NCI-H1930 (cell line): ENCODE measurements around the gene BCOR.

ENCODE experiments used
- DNase-seq, 2 experiments: peaks; one replicate each; lab custom pipeline; 2025; lab: John Stamatoyannopoulos, UW

The BCOR gene

DNA sequence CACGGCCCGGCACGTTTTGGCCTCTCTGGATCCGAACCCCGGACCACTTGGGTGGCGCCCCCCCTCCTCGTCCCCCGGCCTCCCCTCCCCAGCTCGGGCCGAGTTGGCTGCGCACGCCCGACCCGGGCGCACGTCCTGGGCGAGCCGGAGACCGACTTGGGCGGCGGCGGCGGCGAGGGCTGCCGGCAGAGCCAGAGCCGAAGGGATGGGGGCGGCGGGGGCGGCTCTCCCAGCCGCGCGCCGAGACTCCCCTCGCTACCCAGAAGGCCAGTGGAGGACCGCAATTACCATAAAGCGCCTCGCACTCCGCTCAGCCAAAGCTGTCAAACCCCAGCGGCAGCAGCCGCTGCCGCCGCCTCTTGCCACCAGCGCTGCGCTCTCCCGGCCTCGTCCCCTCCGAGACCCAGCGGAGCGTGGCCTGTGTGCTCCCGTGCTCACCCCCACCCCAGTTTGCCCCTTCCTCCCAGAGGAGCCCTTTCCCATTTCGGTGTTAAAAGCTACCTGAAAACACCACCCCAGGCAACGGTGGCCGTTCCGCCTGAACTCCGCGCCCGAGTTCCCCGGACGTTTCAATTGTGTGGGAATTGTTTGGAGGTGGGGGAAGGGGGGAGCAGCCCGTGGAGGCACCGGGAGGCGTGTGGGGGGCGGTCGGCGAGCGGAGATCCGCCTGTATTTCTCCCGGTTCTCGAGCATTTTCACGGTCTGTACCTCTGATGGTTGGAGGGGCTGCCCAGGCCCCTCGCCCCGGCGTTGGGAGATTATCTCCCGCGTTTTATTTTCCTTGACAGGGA, 701 bp upstream of the BCOR start:
- DNase-seq, result peak; percentile 29 to 55

- DNase-seq, result no peak
These were observed 636 bp downstream of the BCOR start for GRCh38 chrX:40097141-40097503.

- DNase-seq, result no peak
These were observed 1.2 kb downstream of the BCOR start for GRCh38 chrX:40096395-40097091.

- no peak for DNase-seq
These were observed 2.0 kb downstream of the BCOR start for GRCh38 chrX:40095583-40096394.

- DNase-seq, result no peak
These were observed 2.7 kb downstream of the BCOR start for GRCh38 chrX:40094900-40095582.

DNA sequence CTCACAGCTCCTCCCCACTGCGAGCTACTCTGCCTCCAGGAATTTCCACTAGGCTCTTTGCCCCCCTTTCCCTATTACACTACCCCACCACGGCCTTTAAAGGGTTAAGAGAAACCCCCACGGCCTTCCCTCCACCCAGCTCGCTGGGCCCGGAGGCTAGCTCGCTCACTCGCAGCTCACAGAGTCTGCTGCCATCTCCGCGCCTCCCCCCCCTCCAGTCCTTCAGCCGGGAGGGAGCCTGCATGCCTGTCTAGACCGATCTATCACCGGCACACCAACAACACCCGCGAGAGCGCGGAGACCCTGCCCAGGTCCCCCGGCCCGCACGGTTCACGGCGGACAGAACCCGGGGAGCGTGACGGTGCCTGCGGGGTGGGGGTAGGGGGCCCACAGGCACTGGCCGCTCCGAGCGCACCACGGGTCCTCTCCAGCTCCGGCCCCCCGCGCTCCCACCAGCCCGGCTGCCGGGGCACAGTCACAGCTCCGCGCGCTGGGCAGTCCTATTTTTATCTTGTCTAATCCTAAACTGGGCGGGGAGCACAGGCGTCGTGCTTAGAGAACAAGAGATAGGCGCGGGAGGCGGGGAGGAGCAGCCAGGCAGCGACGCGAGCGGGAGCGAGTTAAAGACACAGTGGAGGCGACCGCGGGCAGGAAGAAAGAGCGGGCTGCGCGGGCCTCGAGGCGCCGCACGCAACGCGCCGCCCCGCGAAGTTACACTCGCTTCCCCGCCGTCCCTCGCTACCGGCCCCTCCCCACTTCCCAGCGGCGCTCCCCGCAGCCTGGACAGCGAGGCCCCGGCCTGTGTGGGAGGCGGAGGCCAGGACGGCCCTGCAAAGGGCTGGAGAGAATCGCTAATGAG, 3.5 kb downstream of the BCOR start:
- no peak for DNase-seq

GRCh38 chrX:40093586-40093985, 4.2 kb downstream of the BCOR start:
- no peak for DNase-seq

DNA sequence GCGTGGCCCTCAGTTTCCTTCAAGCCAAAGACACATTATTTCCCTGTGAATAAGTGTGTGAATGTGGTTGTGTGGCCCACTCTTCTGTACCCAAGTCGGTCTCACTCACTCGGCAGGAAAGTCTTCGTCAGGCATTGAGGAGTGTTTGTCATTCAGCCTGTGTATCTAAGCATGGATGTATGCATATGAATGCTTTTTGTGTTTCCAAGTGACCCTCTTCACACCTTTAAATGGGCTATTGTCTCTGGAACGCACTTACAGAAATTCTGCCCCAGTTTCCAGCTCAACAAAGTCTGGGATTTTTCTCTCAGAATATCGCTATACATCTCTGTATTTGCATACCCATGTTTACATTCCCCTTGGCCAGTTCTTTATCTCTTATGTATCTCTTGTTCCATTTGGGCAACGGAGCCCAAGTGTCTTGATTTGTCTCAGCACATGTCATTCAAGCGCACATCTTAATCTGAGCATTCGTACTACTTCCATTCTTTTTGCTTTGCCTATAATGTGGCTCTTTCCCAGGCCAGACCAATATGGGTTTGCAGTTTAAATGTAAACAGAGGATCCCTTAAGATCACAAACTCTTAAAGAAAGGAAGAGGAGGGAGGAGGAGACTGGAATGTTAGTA, 4.8 kb downstream of the BCOR start:
- no peak for DNase-seq

GRCh38 chrX:40091691-40092421, 5.9 kb downstream of the BCOR start:
- DNase-seq, result no peak

DNA sequence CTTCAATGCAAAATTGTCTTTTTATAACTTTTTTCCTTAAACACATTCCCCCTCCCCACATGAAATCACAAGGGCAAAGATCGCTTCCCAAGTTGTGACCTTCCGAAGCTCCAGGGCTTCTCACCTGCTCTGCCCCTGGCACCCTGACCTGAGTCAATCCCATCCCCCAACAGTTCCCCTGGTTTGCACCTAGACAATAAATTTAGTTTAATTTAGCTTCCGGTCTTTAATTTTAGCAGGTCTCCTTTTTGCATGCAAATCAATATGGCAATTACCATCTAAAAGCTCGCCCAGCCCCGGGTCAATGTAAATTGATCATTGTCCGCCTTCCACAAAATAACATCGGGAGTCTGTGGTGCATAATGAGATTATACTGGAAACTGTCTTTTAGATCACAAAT, 6.8 kb downstream of the BCOR start:
- DNase-seq, result no peak

DNA sequence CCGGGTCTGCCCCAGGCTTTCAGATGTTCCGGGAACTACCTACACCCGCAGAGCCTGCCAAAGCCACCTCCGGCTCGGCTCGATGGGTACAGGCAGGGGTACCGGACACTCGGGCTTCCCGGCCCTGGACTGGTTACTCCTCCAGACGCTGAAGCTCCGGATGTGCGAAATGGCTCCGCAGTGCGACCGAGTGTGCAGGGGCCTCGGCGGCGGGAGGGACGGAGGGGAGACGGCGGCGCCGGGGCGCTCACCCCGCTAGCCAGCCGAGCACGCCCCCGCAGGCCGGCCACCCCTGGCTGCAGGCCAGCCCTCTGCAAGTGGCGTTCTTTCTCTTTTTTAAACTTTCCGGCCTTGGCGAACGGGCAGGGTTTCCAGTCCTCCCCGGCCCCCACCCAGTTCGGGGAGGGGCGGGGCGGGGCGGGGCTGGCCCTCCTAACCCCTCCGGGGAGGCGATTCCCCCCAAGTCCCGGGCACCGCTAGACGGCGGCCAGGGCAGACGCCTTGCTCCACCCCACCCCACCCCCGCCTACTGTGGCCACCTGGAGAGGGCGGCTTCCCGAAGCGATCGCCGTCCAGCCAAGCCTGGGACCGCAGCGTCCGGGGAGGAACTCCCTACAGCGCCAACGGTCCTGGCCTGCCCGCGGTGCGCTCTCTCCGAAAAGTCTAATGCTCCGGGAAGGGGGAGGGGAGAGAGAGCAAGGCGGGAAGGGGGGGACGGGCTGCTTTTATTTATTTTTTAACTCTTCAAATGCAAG, 7.5 kb downstream of the BCOR start:
- DNase-seq, result no peak

DNA sequence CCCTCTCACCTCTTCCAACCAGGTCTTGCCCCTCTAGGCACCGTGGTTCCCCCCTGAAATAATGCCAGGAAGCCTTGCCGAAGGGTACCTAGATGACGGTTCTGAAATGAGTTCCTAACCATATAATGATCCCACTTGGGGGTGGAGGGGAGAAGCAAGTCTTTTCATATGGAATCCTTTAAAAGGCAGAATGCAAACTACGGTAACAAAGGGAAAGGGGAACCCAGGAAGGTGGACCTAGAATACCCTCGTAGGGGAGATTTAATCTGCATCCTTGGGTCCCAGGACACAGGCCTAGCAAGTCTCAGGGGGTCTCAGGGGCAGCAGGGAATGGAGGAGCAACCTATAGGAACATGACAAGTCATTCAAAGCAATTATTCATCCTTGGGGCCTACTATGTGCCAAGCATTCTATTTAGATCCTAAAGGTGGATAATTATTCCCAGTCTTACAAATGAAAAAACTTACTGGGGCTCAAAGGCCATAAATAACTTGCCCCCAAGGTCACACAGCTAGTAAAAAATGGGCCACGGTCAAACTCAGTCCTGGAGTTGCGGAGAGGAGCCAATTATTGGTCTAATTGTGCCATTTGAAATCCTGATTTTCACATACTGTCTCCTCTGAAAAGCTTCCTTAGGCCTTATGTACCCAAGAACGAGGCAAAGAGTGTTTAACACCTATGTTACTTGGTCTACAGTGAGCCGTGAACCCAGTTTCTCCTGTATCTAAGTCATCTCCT, 8.8 kb downstream of the BCOR start:
- no peak for DNase-seq

DNA sequence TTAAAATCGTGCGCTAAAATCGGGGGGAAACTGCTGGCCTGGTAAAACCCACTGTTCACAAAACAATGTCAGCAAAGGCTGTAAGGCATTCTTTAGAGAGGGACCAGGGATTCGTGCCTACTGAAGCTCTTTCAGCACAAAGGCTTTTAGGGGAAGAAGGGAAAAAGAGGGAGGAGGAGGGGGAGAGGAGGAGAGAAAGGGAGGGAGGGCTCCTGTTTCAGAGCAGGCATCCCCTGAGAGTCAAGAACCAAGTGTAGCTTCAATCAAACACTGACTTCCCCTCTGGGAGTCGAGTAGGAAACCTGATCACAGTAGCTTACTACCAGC, 9.5 kb downstream of the BCOR start:
- DNase-seq, result no peak

GRCh38 chrX:40087425-40088298, 10.1 kb downstream of the BCOR start:
- no peak for DNase-seq

DNA sequence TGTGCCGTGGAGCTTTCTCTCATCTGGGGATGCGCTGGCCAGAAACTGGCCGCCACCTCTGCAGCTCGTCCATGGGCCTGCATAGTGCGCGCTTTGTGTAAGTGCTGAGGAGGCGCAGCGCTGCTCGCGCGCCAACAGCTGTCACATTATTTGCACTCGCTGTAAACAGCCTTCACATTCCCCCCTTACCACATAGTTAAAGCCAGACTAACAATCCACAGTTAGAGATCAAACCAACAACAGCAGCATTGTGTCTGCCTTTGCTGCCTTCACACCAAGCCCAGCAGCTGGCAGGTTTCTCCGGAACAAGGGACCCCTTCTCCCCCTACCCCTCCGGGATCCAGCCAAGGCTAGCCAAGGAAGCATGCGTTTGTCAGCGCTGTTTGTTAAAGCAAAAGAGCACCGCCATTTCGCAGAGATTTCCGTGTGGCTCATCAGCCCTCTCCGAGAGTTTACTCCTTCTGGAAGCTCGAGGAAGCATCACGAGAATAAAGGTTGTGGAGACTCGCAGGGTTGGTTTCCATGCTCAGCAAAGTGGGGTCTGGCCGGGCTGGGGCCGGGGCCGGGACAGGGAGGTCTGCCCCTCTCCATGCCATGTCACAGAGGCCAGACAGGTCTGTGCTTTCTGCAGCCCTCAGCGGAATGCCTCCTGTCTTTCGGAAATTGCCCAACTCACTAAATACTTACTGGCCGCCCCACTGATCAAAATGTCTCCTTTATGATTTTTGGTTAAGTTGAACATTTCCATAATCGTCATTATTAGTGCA, 11.0 kb downstream of the BCOR start:
- no peak for DNase-seq

DNA sequence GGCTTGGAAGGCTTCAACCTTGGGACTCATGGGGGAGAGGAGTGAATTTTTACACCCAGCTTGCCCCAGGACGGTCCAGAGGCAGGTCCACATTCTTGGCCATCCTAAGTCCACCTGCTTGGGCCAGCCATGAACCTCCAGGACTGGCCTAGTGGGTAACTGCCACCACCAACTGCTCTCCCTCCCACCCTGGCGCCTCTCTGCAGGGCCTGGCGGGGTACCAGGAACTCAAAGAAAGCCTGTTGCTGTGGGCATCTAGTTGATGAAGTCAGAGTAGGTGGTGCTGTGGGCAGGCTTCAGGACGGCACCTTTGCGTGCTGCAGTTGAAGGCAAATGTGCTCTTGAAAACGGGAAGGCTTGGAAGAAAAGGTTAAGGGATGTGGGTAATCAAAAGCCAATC, 12.0 kb downstream of the BCOR start:
- no peak for DNase-seq

DNA sequence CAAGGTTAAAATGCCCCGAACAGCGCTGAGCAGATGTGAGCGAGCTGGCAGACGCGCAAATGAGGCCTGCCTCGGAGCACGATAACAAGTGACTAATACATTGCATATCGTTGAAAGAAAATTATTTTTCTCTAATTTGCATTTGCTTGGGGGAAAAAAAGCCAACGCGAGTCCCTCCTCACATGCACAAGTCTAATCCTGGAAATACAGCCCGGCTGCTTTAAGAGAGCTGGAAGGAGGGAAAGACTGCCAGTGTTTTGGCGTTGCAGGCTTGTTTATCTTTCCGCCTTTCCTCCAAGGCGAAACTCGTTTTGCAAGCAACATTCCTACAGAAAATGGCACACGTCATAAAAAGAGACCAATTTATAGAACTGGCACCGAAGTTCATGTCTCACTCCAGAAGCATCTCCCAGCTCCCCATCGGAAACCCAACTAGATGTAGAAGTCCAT, 12.6 kb downstream of the BCOR start:
- no peak for DNase-seq
